AG20443 (cell line): ENCODE data around the gene HTRA1.

Source experiments
- DNase-seq: peaks from one replicate; pipeline ENCODE4 v3.0.0; 2012; ENCODE audit warnings: low spot score, mixed read lengths

HTRA1 gene

GRCh38 chr10:122515588-122516231, 54.4 kb downstream of the HTRA1 start:
- no peak for DNase-seq

GRCh38 chr10:122516734-122517133, 55.4 kb downstream of the HTRA1 start:
- DNase-seq: no peak

DNA sequence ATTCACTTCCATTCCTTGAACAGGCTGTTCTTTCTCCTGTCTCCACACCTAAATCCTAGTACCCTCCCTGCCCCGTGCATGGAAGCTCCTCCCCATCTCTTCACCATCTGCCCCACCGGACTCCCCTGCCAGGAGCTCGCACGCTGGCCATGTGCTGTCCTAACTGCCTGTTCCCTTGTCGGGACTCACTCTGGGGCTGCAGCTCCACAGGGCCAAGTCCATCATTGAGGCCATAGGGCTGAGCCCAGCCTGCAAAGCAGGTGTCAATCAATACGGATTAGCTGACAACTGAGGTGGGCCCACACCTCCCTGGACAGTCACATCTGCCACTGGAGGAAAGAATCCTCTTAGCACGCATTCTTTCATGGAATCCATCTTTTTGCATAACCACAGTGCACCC, 57.8 kb downstream of the HTRA1 start:
- DNase-seq: no peak

GRCh38 chr10:122519873-122520272, 58.5 kb downstream of the HTRA1 start:
- DNase-seq: no peak

DNA sequence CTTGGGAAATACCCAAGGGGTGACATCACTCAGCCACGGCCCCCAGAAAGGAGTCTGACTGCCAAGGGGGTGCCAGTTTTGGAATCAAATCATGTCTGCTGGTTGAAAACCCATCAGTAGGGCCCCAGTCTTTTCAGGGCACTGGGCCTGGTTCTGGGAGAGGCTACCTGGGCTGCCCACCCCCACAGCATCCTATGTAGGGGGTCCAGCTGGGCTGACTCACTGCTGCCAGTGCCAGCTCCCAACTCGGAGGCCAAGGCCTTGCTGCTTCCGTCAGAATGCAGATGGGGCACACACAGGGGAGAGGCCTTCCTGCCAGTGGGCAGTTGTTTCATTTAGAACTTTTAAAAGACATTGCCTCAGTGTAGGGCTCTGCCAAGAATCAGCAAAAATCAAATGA, 59.7 kb downstream of the HTRA1 start:
- no peak for DNase-seq

DNA sequence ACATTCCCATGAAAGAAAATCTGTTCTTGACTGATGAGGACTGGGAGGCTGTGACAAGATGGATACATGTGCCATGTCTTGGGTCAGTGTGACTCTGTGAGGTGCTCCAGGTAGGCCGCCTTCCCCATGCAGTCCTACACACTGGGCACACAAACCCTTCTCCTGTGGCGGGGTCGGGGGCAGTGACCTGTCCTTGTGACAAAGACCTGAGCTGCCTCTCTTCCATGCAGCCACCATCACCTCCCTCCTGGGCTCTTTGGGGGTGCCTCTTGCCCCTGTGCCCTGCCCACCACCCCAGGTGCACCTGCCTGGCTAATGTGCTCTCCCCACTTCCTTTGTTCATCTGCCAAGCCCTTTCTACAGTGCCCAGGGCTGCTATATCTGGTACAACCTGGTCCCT, 63.5 kb downstream of the HTRA1 start:
- no peak for DNase-seq

- DNase-seq: no peak
These were observed 64.4 kb downstream of the HTRA1 start for GRCh38 chr10:122525788-122526187.

DNA sequence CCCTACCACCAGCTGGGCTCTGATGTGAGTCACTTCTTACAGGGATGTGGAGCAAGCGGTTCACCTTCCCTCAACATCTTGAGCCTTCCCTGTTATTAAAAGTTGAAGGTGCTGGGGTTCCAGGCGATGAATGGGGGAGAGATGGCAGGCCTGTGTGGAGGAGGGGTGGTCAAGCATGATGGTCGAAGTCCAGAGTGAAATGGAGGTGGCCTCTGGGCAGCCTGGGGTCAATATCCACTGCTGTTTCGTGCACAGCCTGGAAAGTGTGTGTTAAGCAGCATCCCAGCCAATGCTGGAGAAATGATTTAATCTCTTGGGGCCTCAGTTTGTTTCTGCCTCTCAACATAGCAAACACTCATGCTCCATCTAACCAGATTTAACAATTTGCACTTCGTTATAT, 65.5 kb downstream of the HTRA1 start:
- no peak for DNase-seq

DNA sequence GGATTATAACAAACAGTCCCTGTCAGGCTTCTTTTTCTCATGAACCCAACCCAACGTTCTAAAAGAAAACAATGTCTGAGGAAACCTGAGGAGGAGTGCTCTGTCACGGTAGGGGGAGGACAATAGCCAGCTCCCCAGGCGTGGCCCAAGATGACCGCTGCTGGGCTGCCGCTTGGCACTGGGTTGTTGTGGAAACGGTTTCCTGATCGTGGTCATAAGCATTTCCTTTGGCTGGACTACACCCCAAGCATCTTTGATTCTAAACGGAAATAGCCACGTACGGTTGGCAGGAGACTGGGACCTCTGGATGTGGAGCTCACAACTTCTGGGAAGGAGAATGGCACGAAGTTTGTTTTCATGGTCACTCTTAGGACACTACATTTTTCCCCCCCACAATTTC, 68.8 kb downstream of the HTRA1 start:
- DNase-seq: no peak

- no peak for DNase-seq
These were observed 69.9 kb downstream of the HTRA1 start for GRCh38 chr10:122531261-122531660.

DNA sequence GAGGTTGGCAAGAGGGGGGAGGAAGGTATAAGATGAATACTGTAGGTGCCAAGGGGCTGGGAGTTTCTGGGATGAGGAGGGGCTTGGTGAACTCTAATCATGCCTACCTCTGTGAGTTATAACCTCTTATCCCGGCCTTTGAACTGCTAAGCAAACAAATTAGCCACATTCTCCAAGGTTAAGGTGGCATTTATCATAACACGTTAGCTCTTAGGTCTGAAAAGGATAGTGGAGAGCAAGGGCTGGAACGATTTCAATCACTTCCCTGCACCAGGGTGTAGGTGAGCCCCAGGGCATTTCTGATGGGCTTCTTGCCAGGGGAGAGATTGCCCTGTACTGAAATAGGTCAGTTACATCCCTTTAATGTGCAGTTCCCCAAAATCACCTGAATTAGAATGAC, 70.6 kb downstream of the HTRA1 start:
- DNase-seq: no peak

DNA sequence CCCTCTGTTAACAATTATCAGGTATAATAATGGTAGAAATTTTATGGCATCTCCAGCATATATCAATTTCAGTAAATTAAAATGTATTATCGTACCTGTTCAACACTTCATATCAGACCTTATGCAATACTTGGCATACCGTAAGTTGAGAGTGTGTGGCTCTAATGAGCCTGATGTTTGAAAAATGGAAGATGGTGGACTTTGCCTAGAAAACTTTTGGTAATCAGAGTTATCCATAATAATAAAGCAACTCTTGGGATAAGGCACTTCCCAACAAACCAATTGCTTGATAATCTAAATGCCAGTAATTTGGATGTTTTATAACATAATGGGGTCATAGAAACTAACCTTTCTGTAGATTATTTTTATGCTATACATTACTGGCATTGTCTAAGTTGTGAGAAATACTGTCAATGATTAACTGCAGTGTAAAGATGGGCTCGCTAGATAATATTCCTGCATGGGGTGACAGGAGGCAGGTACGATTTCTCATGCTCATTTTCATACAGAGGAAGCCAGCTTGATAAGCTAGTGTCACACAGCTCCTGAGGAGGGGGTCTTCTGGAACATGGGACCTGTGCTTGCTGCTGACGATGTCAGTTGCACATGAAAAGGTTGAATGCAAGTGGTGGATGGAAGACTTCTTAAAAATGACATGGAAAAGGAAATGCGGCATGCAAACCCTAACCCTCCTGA, 71.4 kb downstream of the HTRA1 start:
- no peak for DNase-seq

GRCh38 chr10:122537545-122537944, 76.2 kb downstream of the HTRA1 start:
- DNase-seq: no peak

DNA sequence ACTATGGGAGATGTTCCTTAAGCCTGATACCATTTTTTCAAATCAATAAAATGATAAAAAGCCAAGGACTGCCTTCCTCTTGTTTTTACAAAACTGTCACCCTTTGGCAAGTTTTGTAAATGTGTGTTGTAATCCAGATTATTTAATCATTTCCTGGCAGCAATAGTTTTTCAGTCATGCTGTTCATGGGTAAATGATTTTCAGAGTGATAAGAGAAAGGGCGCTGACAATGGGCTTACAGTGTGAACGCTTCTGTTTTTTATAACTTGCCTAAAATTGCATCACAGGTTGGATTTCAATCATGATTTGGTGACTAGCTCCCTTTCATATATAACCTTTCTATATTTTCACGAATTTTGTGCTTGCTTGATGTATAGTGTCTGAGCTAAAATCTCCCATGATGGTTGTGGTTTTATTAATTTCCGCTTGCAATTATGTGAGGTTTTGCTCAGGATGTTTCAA, 80.2 kb downstream of the HTRA1 start:
- DNase-seq: no peak

- no peak for DNase-seq
These were observed 82.5 kb downstream of the HTRA1 start for GRCh38 chr10:122543676-122544445.

GRCh38 chr10:122544493-122544892, 83.1 kb downstream of the HTRA1 start:
- no peak for DNase-seq

DNA sequence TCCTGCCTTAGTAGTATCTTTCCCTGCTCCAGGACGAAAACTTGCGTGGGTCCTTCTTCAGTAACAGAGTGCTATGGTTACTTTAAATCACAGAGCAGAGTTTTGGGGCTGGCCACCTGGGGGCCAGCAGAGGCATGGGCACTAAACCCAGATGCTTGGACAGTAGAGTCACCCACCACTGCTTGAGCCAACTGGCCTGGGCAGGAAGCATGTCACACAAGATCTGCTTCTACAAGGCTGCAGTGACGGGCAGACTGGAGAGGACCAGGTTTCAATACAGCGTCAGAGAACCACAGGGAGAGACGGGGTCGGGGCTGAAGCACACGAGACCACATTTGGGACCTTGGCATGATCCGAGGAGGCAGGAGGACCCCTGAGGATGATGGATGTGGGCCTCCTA, 84.9 kb downstream of the HTRA1 start:
- DNase-seq: no peak

- DNase-seq: no peak
These were observed 87.2 kb downstream of the HTRA1 start for GRCh38 chr10:122548407-122549085.

- no peak for DNase-seq
These were observed 88.3 kb downstream of the HTRA1 start for GRCh38 chr10:122549636-122550035.

DNA sequence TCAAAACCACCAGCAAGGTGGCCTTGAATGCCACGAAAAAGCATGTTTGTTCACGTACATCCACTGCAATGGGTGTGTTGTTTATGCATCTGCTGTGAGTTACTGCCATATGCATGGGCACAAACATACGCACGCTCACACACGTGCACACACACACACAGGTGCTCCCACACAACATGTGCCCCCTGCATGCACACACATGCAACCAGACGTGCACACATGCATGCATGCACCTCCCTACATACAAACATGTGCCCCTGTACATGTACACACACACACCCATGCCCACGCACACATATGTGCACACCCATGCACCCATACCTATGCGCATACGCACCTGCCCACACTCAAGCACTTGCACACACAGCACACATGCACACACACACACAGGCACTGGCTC, 89.1 kb downstream of the HTRA1 start:
- no peak for DNase-seq

DNA sequence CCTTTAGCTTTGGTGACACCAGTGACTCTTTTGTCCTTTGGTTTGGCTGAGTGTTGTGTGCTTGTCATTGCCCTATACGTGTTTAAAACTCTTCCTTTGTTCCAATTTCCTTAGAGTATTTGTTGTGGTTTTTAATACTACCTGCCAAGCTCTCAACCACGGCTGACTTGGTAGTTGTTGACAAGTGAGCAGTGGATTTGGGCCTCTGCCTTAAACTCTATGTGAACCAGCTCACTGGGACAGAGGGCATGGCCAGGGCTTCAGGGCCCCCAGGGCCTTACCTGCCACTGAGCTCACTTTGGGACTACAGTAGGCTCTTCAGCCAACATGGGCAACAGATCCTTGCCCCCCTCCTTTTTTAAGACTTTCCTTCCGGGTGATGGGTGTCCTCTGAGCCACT, 89.6 kb downstream of the HTRA1 start:
- no peak for DNase-seq

- no peak for DNase-seq
These were observed 90.1 kb downstream of the HTRA1 start for GRCh38 chr10:122551450-122551849.

- DNase-seq: no peak
These were observed 92.0 kb downstream of the HTRA1 start for GRCh38 chr10:122553341-122553740.
